PC-9 (cell line): ENCODE data around the gene UBE2E2. TPM values are rescaled to one million over a fixed set of nuclear protein-coding genes. Genes with fewer than 3 reads are reported as not detected.

Source experiments
- BruUV-seq: library from RNA; stranded (reverse); fragments of 400-500 nt; replicated peaks from 2 replicates; lab custom pipeline; 2021; lab: Mats Ljungman, UMichigan
- CTCF ChIA-PET: fragments of 300-600 bp; sonication (Branson Sonifier 250); formaldehyde crosslinking; loops from one replicate; lab custom pipeline; 2022; ENCODE audit warnings: antibody characterized with exemption; lab: Charles Lee
- POLR2A ChIA-PET: fragments of 300-600 bp; sonication (Branson Sonifier 250); formaldehyde crosslinking; loops from one replicate; lab custom pipeline; 2022; ENCODE audit warnings: antibody characterized with exemption; ENCODE audit not compliant: unreplicated experiment; lab: Charles Lee
- DNase-seq, 2 experiments: peaks; one replicate each; pipeline versions ENCODE4 v3.0.0 to v3.0.0-alpha.2; 2015 to 2022; ENCODE audit warnings: mixed read lengths in 1 of 2
- H2AFZ ChIP-seq: fragments of 200-600 bp; sonication (generic); 2 replicates; pipeline ENCODE4 v1.8.1; 2017; ENCODE audit warnings: antibody characterized with exemption
- H3F3A ChIP-seq: fragments of 200-600 bp; sonication (generic); 2 replicates; pipeline ENCODE4 v1.8.1; 2017; ENCODE audit warnings: antibody characterized with exemption, mild to moderate bottlenecking, low read depth; ENCODE audit not compliant: insufficient read depth
- H3K27ac ChIP-seq: fragments of 200-600 bp; sonication (generic); 2 replicates; pipeline ENCODE4 v1.6.1; 2016; ENCODE audit warnings: mixed run types
- H3K27me3 ChIP-seq: fragments of 200-600 bp; sonication (generic); 2 replicates; pipeline ENCODE4 v1.6.1; 2016; ENCODE audit warnings: low read depth, mixed run types; ENCODE audit not compliant: insufficient read depth
- H3K36me3 ChIP-seq: fragments of 200-600 bp; sonication (generic); 2 replicates; pipeline ENCODE4 v1.6.1; 2016; ENCODE audit warnings: low read depth, mixed run types
- H3K4me1 ChIP-seq: fragments of 200-600 bp; sonication (generic); replicated peaks from 2 replicates; pipeline ENCODE4 v1.6.1; 2016; ENCODE audit warnings: mixed run types; ENCODE audit not compliant: insufficient read depth
- H3K4me2 ChIP-seq: fragments of 200-600 bp; sonication (generic); 2 replicates; pipeline ENCODE4 v1.6.1; 2017; ENCODE audit warnings: mixed run types
- H3K4me3 ChIP-seq: fragments of 200-600 bp; sonication (generic); 2 replicates; pipeline ENCODE4 v1.6.1; 2016; ENCODE audit warnings: mixed run types
- H3K79me2 ChIP-seq: fragments of 200-600 bp; sonication (generic); 2 replicates; pipeline ENCODE4 v1.6.1; 2017; ENCODE audit warnings: low read depth, mixed run types
- H3K9me2 ChIP-seq: fragments of 200-600 bp; sonication (generic); 2 replicates; pipeline ENCODE4 v1.8.1; 2017; ENCODE audit warnings: mild to moderate bottlenecking; ENCODE audit not compliant: insufficient read depth
- H3K9me3 ChIP-seq: fragments of 200-600 bp; sonication (generic); 2 replicates; pipeline ENCODE4 v1.8.1; 2016; ENCODE audit warnings: low read depth; ENCODE audit not compliant: insufficient read depth
- H4K20me1 ChIP-seq: fragments of 200-600 bp; sonication (generic); 2 replicates; pipeline ENCODE4 v1.8.1; 2017; ENCODE audit not compliant: insufficient read depth
- CTCF ChIP-seq: fragments of 200-600 bp; sonication (generic); conservative IDR thresholded peaks from 2 replicates; pipeline ENCODE4 v1.6.1; 2017; ENCODE audit warnings: mixed run types, antibody characterized with exemption, mild to moderate bottlenecking, moderate library complexity
- EZH2 ChIP-seq: fragments of 200-600 bp; sonication (generic); IDR thresholded peaks from 2 replicates; pipeline ENCODE4 v1.8.0; 2017; ENCODE audit warnings: antibody characterized with exemption, low read depth
- intact Hi-C: fragments of 100-400 bp; cut with micrococcal nuclease; formaldehyde crosslinking; loops from one replicate; pipeline ENCODE4 v1.10.0; 2022; ENCODE audit not compliant: unreplicated experiment
- total RNA-seq: library from RNA; stranded (reverse); gene quantifications from 2 replicates; pipeline ENCODE4 v1.2.3, GENCODE V29; 2021

UBE2E2 gene
- total RNA-seq, 1 experiment from 2014 or later, result 48.7 TPM

GRCh38 chr3:23239211-23240068 is 36.3 kb downstream of the UBE2E2 start:
- TF ChIP-seq EZH2 (no peak), CTCF (no peak)
- DNase-seq, result no peak
- H3K27ac ChIP-seq, result no peak overlapping the region
- H2AFZ ChIP-seq, result no peak overlapping the region
- peaks cover 24% of the 10 kb centered on the region for H4K20me1 ChIP-seq
- no peaks in the 10 kb centered on the region for H3K27me3 ChIP-seq
- ChIA-PET CTCF (no interaction called here), POLR2A (no interaction called here)
- H3F3A ChIP-seq, result no peaks in the 10 kb centered on the region
- intact Hi-C loops, result no loop called here
- H3K36me3 ChIP-seq, result no peaks in the 10 kb centered on the region
- no peaks in the 10 kb centered on the region for H3K9me2 ChIP-seq
- no peak overlapping the region for H3K4me2 ChIP-seq
- no peak overlapping the region for H3K4me3 ChIP-seq
- no peaks in the 10 kb centered on the region for H3K9me3 ChIP-seq
- peaks cover 12% of the 10 kb centered on the region for H3K4me1 ChIP-seq
- BruUV-seq, result no TSS peak
- peaks cover 26% of the 10 kb centered on the region for H3K79me2 ChIP-seq

- no peak overlapping the region for H3K4me3 ChIP-seq
- intact Hi-C loops, result no loop called here
- no peaks in the 10 kb centered on the region for H3F3A ChIP-seq
- no peak overlapping the region for H3K27ac ChIP-seq
- H3K27me3 ChIP-seq, result no peaks in the 10 kb centered on the region
- peaks cover 19% of the 10 kb centered on the region for H4K20me1 ChIP-seq
- no peaks in the 10 kb centered on the region for H3K9me2 ChIP-seq
- ChIA-PET POLR2A (interaction anchor here (0.6 kb wide), 1 partner anchor 29 kb away, joined by 16 read pairs; no protein-coding TSS in a partner anchor), CTCF (no interaction called here)
- TF ChIP-seq CTCF (no peak), EZH2 (no peak)
- peaks cover 26% of the 10 kb centered on the region for H3K79me2 ChIP-seq
- peaks cover 12% of the 10 kb centered on the region for H3K4me1 ChIP-seq
- H3K9me3 ChIP-seq, result no peaks in the 10 kb centered on the region
- no peaks in the 10 kb centered on the region for H3K36me3 ChIP-seq
- no TSS peak for BruUV-seq
- H3K4me2 ChIP-seq, result no peak overlapping the region
- H2AFZ ChIP-seq, result no peak overlapping the region
- DNase-seq, result no peak
Observed at GRCh38 chr3:23240171-23240785, 37.2 kb downstream of the UBE2E2 start.

- no TSS peak for BruUV-seq
- ChIA-PET POLR2A (no interaction called here), CTCF (no interaction called here)
- no peak for TF ChIP-seq EZH2
- no peak for TF ChIP-seq CTCF
- Histone ChIP-seq H3K79me2 (peaks cover 25% of the 10 kb centered on the region), H3K9me2 (no peaks in the 10 kb centered on the region), H3K36me3 (no peaks in the 10 kb centered on the region), H3K4me2 (no peak overlapping the region), H3K4me3 (no peak overlapping the region), H3K9me3 (no peaks in the 10 kb centered on the region), H4K20me1 (peaks cover 17% of the 10 kb centered on the region), H3F3A (no peaks in the 10 kb centered on the region), H3K4me1 (peaks cover 12% of the 10 kb centered on the region), H3K27me3 (no peaks in the 10 kb centered on the region), H2AFZ (no peak overlapping the region), H3K27ac (no peak overlapping the region)
- no peak for DNase-seq
- intact Hi-C loops, result no loop called here
Observed at GRCh38 chr3:23241256-23241655, 38.1 kb downstream of the UBE2E2 start.
